ENCODE data around the gene TNNT2.

Gene TNNT2

DNA sequence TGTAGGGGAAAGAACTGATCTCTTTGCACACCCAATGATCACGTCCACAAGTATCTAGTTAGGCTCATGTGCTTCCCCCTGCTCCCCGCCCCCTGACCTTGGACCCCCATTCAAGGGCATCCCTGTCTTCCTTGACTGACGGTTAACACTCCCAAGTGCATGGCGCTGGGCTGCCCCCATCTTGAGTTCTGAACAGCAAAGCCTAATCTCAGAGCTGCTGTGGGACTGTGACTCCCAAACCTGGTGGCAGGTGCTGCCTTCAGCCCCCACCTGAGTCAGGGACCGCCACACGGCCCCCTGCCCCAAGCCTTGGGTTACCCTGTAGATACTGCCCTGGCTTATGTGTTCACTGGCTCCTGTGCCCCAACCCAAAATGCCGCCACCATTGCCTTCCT is 43.1 kb upstream of the TNNT2 start:
- TF ChIP-seq CTCF (IDR thresholded peaks at IDR 0.05) = no peak

DNA sequence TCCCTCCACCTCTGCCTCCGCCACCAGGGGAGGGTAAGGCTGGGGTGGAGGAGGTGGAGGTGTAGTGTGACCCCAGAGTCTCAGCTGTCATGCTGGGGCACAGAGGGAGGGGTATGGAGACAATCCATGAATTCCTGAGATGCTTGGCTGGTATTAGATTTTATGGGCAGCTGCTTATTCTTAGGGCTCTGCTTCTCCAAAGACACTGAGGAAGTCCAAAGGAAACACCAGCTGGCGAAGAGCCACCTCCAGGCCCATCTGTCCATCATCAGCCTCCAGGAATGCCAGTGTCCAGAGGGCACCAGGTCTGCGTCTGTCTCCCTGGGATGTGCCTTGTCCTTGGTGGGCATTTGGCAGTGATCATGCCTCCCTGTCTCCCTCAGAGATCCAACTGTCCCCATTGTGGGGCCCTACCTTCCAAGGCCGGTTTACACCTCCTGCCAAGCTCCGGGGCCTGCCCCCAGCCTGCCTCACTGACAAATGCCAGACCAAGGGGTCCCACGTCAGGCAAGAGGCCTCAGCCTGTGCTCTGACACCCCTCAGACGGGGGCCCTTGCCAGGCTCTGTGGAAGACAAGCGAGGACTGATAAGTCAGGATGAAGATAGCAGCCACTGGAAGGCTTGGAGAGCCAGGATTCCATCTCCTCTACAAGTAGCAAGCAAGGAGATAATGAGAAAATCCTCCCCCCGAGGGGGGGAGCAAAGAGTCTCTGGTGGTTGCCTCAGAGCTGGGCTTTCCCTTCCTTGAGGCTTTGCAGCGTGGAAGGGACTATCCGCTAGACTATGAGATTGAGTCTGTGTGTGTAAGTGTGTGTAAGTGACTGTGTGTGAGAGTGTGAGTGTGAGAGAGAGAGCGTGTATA is 42.5 kb upstream of the TNNT2 start:
- no peak for TF ChIP-seq CTCF (IDR thresholded peaks at IDR 0.05)

DNA sequence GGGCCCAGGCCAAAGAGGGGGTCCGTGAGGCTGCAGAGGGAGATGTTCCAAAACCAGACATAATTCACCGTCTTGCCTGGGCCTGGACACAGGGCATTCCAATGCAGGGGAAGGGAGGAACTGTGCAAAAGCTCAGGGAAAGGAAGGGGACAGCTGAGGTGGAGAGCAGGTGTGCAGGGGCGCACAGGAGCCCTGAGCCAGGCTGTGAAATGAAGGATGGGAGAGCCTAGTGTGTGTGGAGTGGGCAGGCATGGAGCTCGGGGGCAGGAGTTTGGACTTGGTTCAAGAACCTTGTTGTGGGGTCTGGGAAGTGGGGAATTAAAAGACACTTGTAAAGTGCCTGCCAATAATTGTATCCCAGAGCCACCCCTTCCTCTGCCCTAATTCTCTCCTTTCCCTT is 41.8 kb upstream of the TNNT2 start:
- no peak for TF ChIP-seq CTCF (IDR thresholded peaks at IDR 0.05)

DNA sequence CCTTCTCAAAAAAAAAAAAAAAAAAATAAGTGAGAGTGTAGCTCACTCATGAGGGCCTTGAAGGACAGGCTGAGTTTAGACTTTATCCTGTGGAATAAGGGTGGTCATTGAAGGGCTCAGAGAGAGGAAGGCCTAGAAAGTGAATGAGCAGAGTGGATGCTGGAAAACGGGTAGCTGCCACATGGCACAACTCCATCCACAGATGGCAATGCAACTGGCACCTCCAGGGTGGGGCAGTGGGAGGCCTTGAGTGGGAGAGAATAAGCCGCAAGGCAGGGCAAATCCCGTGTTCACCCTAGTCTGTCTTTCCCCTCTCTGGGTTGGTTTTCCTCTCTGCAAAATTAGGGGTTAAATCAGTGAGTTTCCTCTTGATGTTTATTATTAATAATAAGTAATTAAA is 41.0 kb upstream of the TNNT2 start:
- TF ChIP-seq CTCF (IDR thresholded peaks at IDR 0.05) = no peak

DNA sequence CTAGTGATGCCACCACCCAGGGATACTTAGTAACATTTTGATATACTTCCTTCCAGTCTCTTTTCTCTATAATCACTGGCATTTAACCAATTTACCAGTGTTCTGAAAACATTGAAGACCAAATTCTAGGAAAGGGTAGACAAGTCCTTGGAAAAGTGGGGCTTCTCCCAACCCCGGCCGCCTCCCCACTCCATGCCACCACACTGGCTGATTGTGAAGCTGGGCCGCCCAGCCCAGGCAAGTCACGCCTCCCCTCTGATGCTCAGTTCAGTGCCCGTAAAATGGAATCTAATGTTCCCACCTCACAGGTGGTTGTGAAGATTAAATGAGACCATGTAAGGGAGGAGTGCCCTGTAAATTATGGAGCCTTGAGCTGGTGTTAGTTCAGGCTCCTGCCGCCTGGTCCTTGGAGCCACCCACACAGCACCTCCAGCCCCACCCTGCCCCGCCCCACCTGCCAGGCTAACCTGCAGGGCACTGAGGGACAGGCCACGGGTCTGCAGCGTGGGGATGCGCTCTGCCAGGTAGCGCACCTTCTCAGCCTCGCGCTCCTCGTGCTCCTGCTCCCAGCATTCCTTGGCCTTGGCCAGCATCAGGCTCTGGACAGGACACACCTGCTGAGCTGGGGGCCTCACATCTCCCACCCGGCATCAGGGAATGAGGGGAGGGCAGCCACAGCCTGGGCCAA is 36.7 kb upstream of the TNNT2 start:
- TF ChIP-seq CTCF (IDR thresholded peaks at IDR 0.05) = no peak

GRCh38 chr1:201411292-201411691 is 33.8 kb upstream of the TNNT2 start:
- no peak for TF ChIP-seq CTCF (IDR thresholded peaks at IDR 0.05)

GRCh38 chr1:201409440-201409839 is 32.0 kb upstream of the TNNT2 start:
- TF ChIP-seq CTCF (IDR thresholded peaks at IDR 0.05) = no peak
